Nephron (organoid): ENCODE results near the gene SFT2D2.

Experiments used
- H3K27ac Mint-ChIP-seq, 3 experiments: 2 replicates each; pipeline ENCODE4 v1.8.0; 2020; ENCODE audit warnings: mixed read lengths in 3 of 3, mild to moderate bottlenecking in 2 of 3, moderate library complexity in 1 of 3
- H3K27me3 Mint-ChIP-seq: 2 replicates; pipeline ENCODE4 v1.8.0; 2021; ENCODE audit warnings: low read depth, mild to moderate bottlenecking, moderate library complexity, mixed read lengths
- H3K36me3 Mint-ChIP-seq: 2 replicates; pipeline ENCODE4 v1.8.0; 2020; ENCODE audit warnings: low read depth, mixed read lengths
- H3K4me1 Mint-ChIP-seq: 2 replicates; pipeline ENCODE4 v1.8.0; 2020; ENCODE audit warnings: mixed read lengths
- H3K4me3 Mint-ChIP-seq, 3 experiments: 2 replicates each; pipeline ENCODE4 v1.8.0; 2020; ENCODE audit warnings: mild to moderate bottlenecking in 3 of 3, mixed read lengths in 3 of 3, moderate library complexity in 2 of 3
- H3K9me3 Mint-ChIP-seq: 2 replicates; pipeline ENCODE4 v1.8.0; 2020; ENCODE audit warnings: mixed read lengths
- TF ChIP-seq, protein P1 (sequence below), 3 experiments: fragments of 200-600 bp; sonication (generic); IDR thresholded peaks; one replicate each; pipeline ENCODE4 v1.5.0; 2021; ENCODE audit warnings: antibody characterized with exemption in 3 of 3; ENCODE audit not compliant: unreplicated experiment in 3 of 3

Gene SFT2D2

GRCh38 chr1:168279253-168279652 is 53.4 kb downstream of the SFT2D2 start:
- Mint-ChIP-seq H3K4me3 (no peak overlapping the region), H3K27me3 (no peaks in the 10 kb centered on the region), H3K9me3 (peaks cover 25% of the 10 kb centered on the region), H3K36me3 (no peaks in the 10 kb centered on the region), H3K27ac (no peak overlapping the region), H3K4me1 (no peaks in the 10 kb centered on the region)
- TF ChIP-seq, protein P1, sequence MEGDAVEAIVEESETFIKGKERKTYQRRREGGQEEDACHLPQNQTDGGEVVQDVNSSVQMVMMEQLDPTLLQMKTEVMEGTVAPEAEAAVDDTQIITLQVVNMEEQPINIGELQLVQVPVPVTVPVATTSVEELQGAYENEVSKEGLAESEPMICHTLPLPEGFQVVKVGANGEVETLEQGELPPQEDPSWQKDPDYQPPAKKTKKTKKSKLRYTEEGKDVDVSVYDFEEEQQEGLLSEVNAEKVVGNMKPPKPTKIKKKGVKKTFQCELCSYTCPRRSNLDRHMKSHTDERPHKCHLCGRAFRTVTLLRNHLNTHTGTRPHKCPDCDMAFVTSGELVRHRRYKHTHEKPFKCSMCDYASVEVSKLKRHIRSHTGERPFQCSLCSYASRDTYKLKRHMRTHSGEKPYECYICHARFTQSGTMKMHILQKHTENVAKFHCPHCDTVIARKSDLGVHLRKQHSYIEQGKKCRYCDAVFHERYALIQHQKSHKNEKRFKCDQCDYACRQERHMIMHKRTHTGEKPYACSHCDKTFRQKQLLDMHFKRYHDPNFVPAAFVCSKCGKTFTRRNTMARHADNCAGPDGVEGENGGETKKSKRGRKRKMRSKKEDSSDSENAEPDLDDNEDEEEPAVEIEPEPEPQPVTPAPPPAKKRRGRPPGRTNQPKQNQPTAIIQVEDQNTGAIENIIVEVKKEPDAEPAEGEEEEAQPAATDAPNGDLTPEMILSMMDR (IDR thresholded peaks at IDR 0.05; ENCODE audit: unreplicated experiment in 3 of 3) = no peak

- H3K4me1 Mint-ChIP-seq = peaks cover 7% of the 10 kb centered on the region
- no peak within 1 kb of the TSS for H3K4me3 Mint-ChIP-seq
- H3K36me3 Mint-ChIP-seq = no peaks in the 10 kb centered on the region
- TF ChIP-seq, protein P1 (IDR thresholded peaks at IDR 0.05; ENCODE audit: unreplicated experiment in 3 of 3) = no peak
- peaks cover 25% of the 10 kb centered on the region for H3K9me3 Mint-ChIP-seq
- no peaks in the 10 kb centered on the region for H3K27me3 Mint-ChIP-seq
- H3K27ac Mint-ChIP-seq = no peak within 1 kb of the TSS
Measured at GRCh38 chr1:168280296-168280927, 54.6 kb downstream of the SFT2D2 start, which contains the start of gene TBX19. Gene TBX19, plus strand, starts transcription at chr1:168280877. Its CDS starts 214 bp downstream, at chr1:168281091.

GRCh38 chr1:168281603-168282325 is 56.0 kb downstream of the SFT2D2 start:
- H3K36me3 Mint-ChIP-seq = no peaks in the 10 kb centered on the region
- TF ChIP-seq, protein P1 (IDR thresholded peaks at IDR 0.05; ENCODE audit: unreplicated experiment in 3 of 3) = no peak
- H3K27ac Mint-ChIP-seq = no peak overlapping the region
- peaks cover 22% of the 10 kb centered on the region for H3K9me3 Mint-ChIP-seq
- peaks cover 10% of the 10 kb centered on the region for H3K4me1 Mint-ChIP-seq
- H3K4me3 Mint-ChIP-seq = no peak overlapping the region
- H3K27me3 Mint-ChIP-seq = no peaks in the 10 kb centered on the region

- TF ChIP-seq, protein P1 (IDR thresholded peaks at IDR 0.05; ENCODE audit: unreplicated experiment in 3 of 3) = no peak
- Mint-ChIP-seq H3K27me3 (no peaks in the 10 kb centered on the region), H3K4me3 (no peak overlapping the region), H3K9me3 (no peaks in the 10 kb centered on the region), H3K27ac (peak overlapping the region in 1 of 3 experiments; percentile 26), H3K36me3 (no peaks in the 10 kb centered on the region), H3K4me1 (peaks cover 10% of the 10 kb centered on the region)
Measured at GRCh38 chr1:168285521-168285790, 59.7 kb downstream of the SFT2D2 start.

- H3K36me3 Mint-ChIP-seq = no peaks in the 10 kb centered on the region
- H3K4me1 Mint-ChIP-seq = peaks cover 10% of the 10 kb centered on the region
- no peaks in the 10 kb centered on the region for H3K27me3 Mint-ChIP-seq
- peak overlapping the region in 1 of 3 experiments; percentile 26 for H3K27ac Mint-ChIP-seq
- TF ChIP-seq, protein P1 (IDR thresholded peaks at IDR 0.05; ENCODE audit: unreplicated experiment in 3 of 3) = no peak
- no peaks in the 10 kb centered on the region for H3K9me3 Mint-ChIP-seq
- H3K4me3 Mint-ChIP-seq = no peak overlapping the region
Measured at GRCh38 chr1:168285971-168286927, 60.4 kb downstream of the SFT2D2 start.
